ENCODE data around the gene ZNF8.
"Not testable (repeated sequence)": the region's sequence is repeated elsewhere in the genome, so short reads cannot be mapped to it uniquely, and the experiment has no call there.

Gene ZNF8

DNA sequence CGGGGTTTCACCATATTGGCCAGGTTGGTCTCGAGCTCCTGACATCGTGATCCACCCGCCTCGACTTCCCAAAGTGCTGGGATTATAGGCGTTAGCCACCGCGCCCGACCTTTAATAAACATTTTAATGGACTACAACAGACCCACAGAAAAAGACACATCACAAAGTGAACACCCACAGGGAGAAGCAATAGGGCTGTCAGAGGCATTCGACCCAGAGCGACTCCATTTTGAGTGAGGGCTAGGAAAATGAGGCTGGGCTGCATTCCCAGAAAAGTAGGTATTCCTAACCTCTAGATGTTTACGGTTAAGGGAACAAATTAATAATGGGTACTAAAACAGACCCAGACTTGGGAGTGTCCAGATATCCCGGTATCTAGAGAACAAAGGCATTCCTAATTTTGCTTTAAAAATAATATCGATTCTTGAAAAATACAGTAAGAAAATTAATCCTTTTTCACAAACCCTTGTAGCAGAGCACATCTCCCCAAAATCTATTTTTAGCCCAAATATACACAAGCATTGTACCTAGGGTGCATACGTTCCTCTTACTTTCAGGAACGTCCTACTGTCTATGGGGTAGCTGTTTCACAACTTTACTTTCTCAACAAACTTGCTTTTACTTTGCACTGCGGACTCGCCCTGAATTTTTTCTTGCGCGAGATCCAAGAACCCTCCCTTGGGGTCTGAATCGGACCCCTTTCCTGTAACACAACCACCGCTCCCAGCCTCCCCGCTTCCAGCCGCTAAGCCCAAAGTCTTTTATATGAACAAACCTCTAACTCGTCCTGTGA, 811 bp upstream of the ZNF8 start:
- H3K27me3 Mint-ChIP-seq: no peaks in the 10 kb centered on the region
- peak; percentile 1 for ATAC-seq
- H3K9me3 Mint-ChIP-seq: peaks cover 2% of the 10 kb centered on the region
- H3K4me3 Mint-ChIP-seq: peak overlapping the region; percentile 92
- peak overlapping the region; percentile 94 for H3K27ac Mint-ChIP-seq
- H3K36me3 Mint-ChIP-seq: peaks cover 40% of the 10 kb centered on the region
- peaks cover 30% of the 10 kb centered on the region for H3K4me1 Mint-ChIP-seq

DNA sequence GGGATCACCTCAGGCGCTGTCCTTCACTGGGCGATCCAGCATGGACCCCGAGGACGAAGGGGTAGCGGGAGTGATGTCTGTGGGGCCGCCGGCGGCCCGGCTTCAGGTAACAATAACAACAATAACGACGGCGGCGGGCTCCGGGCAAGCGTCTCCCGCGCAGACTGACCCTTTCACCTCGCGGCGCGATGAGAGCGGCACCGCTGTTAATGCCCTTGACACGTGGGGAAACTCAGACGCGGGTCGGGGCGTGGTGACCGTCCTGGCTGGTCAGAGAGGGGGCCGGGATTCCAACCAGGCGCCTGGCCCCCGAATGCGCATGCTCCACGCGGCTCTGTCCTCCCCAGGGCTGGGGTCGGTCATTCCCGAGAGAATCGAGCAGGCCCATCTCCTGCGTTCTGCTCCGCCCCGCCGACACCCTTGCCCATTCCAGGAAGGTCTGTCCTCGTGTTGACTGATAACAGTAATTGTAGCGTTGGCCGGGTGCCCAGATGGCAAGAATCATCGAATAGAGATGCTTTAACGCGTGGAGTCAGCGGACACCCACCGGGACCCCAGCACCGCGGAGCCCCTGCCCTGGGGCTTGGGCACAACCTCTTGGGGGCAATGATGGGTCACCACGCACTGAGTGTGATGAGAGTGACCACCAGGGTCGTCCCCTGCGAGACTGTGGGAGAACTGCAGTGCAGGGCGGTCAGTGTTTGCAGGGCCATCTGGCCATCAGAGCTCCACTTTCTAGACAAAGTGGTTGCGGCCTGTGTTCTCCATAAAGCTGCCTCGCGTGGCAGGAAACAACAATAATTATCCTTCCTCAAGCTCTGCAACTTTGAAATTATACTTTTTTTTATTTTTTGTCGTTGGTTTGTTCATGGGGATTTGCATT, 528 bp downstream of the ZNF8 start:
- peak overlapping the region; percentile 92 for H3K4me3 Mint-ChIP-seq
- H3K9me3 Mint-ChIP-seq: peaks cover 2% of the 10 kb centered on the region
- peak; percentile 39 for ATAC-seq
- peak overlapping the region; percentile 94 for H3K27ac Mint-ChIP-seq
- H3K27me3 Mint-ChIP-seq: no peaks in the 10 kb centered on the region
- peaks cover 30% of the 10 kb centered on the region for H3K4me1 Mint-ChIP-seq
- peaks cover 35% of the 10 kb centered on the region for H3K36me3 Mint-ChIP-seq

DNA sequence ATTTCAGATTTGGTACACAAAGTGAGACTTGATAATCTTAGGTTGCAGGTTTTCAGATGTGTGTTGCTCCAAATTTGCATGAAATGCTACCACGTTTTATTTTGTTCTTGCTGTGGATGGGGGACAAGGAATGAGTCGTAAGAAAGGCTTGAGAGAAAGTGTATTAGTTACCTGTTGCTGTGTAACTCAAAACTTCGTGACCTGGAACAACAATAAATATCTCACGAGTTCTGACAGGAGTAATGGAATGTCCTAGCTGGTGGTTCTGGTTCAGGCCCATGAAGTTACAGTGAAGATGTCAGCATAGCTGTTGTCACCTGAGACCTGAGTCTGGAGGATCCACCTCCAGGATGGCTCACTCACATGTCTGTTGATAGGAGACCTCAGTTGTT, 1.2 kb downstream of the ZNF8 start:
- Mint-ChIP-seq H3K4me3 (peak overlapping the region; percentile 92), H3K36me3 (peaks cover 32% of the 10 kb centered on the region), H3K4me1 (peaks cover 30% of the 10 kb centered on the region), H3K9me3 (peaks cover 2% of the 10 kb centered on the region), H3K27ac (peak overlapping the region; percentile 94), H3K27me3 (no peaks in the 10 kb centered on the region)
- no peak for ATAC-seq

DNA sequence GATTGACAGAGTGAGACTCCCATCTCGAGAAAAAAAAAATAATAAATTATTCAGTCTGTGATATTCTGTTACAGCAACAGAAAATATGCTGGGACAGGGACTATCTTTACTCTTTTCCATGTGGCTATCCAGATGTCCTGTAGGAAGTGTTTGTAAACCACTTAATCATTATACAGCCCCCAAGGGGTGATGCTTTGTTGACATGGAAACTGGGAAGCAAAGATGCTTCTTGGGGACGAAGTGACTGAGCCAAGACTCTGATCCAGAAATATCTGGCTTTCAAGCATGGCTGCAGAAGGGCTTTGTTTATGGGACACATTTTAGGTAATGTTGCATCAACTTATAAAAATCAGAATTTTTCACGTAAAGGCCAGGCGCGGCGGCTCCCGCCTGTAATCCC, 5.4 kb downstream of the ZNF8 start:
- H3K27ac Mint-ChIP-seq: no peak overlapping the region
- peaks cover 2% of the 10 kb centered on the region for H3K9me3 Mint-ChIP-seq

DNA sequence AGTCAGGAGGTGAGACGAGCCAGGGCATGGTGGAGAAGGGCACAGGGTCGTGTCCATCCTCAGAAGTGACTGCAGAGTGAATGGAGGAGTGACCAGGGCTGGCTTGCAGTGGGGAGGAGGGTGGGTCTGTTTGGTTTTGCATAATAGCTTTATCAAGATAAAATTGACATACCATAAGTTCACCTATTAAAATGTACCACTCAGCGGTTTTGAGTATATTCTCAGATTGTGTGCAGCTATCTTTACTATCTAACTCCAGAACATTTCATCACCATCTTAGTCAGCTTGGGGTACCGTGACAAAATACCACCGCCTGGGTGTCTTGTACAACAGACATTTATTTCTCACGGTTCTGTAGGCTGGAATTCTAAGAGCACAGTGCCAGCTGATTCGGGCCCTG, 13.2 kb downstream of the ZNF8 start:
- Mint-ChIP-seq H3K27ac (no peak overlapping the region), H3K9me3 (peaks cover 28% of the 10 kb centered on the region), H3K36me3 (peaks cover 89% of the 10 kb centered on the region), H3K4me3 (no peak overlapping the region), H3K27me3 (no peaks in the 10 kb centered on the region), H3K4me1 (no peaks in the 10 kb centered on the region)
- ATAC-seq: no peak

More for the DNA sequence above, 5.4 kb downstream of the ZNF8 start:
- Mint-ChIP-seq H3K4me3 (no peak overlapping the region), H3K27me3 (no peaks in the 10 kb centered on the region), H3K36me3 (peaks cover 57% of the 10 kb centered on the region), H3K4me1 (peaks cover 24% of the 10 kb centered on the region)
- no peak for ATAC-seq

DNA sequence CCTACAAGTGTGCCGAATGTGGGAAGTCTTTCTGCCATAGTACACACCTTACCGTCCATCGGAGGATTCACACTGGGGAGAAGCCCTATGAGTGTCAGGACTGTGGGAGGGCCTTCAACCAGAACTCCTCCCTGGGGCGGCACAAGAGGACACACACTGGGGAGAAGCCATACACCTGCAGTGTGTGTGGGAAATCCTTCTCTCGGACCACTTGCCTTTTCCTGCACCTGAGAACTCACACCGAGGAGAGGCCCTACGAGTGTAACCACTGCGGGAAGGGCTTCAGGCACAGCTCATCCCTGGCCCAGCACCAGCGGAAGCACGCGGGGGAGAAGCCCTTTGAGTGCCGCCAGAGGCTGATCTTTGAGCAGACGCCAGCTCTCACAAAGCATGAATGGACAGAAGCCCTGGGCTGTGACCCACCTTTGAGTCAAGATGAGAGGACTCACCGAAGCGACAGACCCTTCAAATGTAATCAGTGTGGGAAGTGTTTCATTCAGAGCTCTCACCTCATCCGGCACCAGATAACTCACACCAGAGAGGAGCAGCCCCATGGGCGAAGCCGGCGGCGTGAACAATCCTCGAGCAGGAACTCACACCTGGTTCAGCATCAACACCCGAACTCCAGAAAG, 16.1 kb downstream of the ZNF8 start:
- peaks cover 86% of the 10 kb centered on the region for H3K36me3 Mint-ChIP-seq
- H3K27ac Mint-ChIP-seq: no peak overlapping the region
- peaks cover 31% of the 10 kb centered on the region for H3K9me3 Mint-ChIP-seq
- no peak overlapping the region for H3K4me3 Mint-ChIP-seq
- no peaks in the 10 kb centered on the region for H3K4me1 Mint-ChIP-seq
- ATAC-seq: no peak
- no peaks in the 10 kb centered on the region for H3K27me3 Mint-ChIP-seq

DNA sequence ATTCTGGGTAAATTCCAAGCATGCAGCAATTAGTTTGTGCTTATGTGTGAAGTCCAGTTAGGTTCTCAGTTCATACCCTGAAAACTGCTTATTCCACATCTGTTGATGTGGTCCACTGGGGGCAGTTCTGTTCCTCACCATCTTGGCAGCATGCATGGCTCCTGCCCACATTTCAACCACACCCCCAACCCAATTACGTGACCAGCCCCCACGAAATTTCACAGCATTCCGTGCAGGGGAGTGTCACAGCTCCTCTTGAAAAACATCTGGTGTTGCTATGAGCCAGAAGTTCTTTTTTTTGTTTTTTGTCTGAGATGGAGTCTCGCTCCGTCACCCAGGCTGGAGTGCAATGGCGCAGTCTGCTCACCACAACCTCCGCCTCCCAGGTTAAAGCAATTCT, 17.3 kb downstream of the ZNF8 start:
- H3K27ac Mint-ChIP-seq: no peak overlapping the region
- H3K9me3 Mint-ChIP-seq: peaks cover 31% of the 10 kb centered on the region
- no peaks in the 10 kb centered on the region for H3K4me1 Mint-ChIP-seq
- ATAC-seq: no peak
- H3K4me3 Mint-ChIP-seq: no peak overlapping the region
- H3K36me3 Mint-ChIP-seq: peaks cover 89% of the 10 kb centered on the region
- H3K27me3 Mint-ChIP-seq: no peaks in the 10 kb centered on the region

DNA sequence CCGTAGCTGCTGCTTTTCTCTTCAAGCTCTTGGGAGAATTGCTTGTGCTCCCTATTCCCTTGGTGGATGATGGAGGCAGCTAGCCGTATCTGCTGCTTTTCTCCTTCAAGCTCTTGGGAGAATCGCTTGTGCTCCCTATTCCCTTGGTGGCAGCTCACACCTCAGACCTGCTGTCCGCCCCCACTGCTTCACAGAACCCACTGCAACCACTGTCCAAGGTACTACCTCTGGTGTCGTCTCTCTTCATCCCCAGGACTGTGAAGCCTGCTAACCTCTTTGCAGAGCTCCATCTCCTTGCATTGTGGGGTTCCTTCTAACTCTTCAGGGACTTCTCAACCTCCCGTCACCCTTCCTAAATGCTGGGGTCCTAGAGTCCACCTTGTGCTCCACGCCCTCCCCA, 21.9 kb downstream of the ZNF8 start:
- H3K36me3 Mint-ChIP-seq: peaks cover 59% of the 10 kb centered on the region
- no peak overlapping the region for H3K27ac Mint-ChIP-seq
- no peak for ATAC-seq
- H3K4me1 Mint-ChIP-seq: no peaks in the 10 kb centered on the region
- H3K9me3 Mint-ChIP-seq: peaks cover 3% of the 10 kb centered on the region
- H3K27me3 Mint-ChIP-seq: no peaks in the 10 kb centered on the region
- H3K4me3 Mint-ChIP-seq: no peak overlapping the region

DNA sequence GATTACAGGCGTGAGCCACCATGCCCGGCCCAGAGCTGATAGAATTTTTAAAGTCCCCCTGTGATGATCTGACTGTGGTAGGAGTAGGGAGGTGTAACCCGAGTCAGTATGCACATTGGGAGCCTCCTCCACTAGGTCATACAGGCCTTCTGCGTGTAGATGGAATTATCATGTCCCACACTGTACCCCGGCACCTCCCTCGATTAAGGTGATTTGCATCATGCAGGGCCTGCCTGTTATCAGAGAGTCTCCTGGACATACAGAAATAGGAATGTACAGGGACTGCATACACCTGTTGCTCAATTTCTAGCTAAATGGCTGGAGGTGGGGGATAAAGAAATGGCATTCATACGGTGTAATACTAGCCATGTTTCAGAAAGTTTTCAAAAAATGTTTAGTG, 25.5 kb downstream of the ZNF8 start:
- H3K4me1 Mint-ChIP-seq: peaks cover 21% of the 10 kb centered on the region
- H3K9me3 Mint-ChIP-seq: no peaks in the 10 kb centered on the region
- peak overlapping the region; percentile 91 for H3K4me3 Mint-ChIP-seq
- ATAC-seq: no peak
- no peaks in the 10 kb centered on the region for H3K27me3 Mint-ChIP-seq
- H3K27ac Mint-ChIP-seq: peak overlapping the region; percentile 93
- peaks cover 55% of the 10 kb centered on the region for H3K36me3 Mint-ChIP-seq

DNA sequence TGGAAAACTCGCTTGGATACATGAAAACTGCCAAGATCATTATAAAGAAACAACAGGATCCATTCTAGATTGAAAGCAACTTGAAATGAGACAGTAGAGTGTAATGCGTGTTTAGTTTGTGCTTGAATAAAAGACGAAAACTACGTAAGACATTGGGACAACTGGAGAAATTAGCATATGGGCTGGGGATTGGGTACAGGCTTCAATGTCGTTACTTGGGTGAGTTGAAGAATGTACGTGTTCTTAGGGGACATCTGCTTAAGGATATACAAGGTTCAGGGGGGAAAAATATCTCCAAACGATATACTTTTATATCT, 26.0 kb downstream of the ZNF8 start:
- ATAC-seq: no peak
- Mint-ChIP-seq H3K9me3 (no peaks in the 10 kb centered on the region), H3K27me3 (no peaks in the 10 kb centered on the region), H3K4me1 (peaks cover 25% of the 10 kb centered on the region), H3K36me3 (peaks cover 57% of the 10 kb centered on the region), H3K27ac (peak overlapping the region; percentile 93), H3K4me3 (peak overlapping the region; percentile 91)

DNA sequence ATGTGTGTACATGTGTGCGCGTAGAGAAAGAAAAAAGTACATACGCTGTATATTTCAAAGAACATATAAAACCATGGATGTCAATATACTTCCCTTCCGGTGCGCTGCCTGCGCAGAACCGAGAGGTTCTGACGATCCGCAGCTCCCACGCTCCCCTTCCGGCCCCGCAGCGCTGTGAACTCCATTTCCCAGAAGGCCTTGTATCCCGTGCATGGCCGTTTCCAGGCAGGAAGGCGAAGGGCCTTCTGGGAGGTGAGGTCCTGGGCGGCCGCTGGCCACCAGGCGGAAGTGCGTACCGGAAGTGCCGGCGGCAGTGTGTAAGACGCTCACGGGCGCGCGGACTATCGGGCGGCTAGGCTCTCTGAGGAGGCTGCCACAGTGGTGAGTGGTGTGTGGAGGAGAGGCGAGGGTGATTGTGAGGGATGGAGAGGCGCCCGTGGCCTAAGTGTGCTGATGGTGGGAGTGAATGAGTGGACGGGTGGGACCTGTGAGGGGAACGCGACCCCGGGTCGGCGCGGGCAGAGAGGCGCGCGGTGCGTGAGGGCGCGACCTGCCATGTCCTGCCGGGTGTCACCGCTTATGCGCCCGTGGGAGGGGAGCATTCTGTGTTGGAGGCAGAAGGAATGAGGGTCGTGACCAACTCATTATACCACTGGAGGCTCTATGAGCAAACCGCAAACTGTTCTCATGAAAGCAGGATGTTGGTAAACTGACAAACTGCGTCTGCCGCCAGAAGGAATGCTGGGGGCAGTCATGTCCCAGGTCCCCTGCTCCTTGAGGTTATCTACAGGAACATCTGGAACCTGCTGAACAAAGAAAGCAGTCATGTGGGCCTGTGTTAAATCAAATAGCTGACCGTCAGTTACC, 26.5 kb downstream of the ZNF8 start, which contains the start of gene ERVK3-1:
ERVK3-1 (plus strand) TSS at position 313 of the 867 bp plus-strand sequence. CDS start 6,792 bp downstream, outside the sequence.
- ATAC-seq: peak; percentile 100
- peak within 1 kb of the TSS; percentile 93 for H3K27ac Mint-ChIP-seq
- H3K27me3 Mint-ChIP-seq: no peaks in the 10 kb centered on the region
- H3K4me3 Mint-ChIP-seq: peak within 1 kb of the TSS; percentile 91
- no peaks in the 10 kb centered on the region for H3K9me3 Mint-ChIP-seq
- peaks cover 31% of the 10 kb centered on the region for H3K4me1 Mint-ChIP-seq
- peaks cover 57% of the 10 kb centered on the region for H3K36me3 Mint-ChIP-seq

DNA sequence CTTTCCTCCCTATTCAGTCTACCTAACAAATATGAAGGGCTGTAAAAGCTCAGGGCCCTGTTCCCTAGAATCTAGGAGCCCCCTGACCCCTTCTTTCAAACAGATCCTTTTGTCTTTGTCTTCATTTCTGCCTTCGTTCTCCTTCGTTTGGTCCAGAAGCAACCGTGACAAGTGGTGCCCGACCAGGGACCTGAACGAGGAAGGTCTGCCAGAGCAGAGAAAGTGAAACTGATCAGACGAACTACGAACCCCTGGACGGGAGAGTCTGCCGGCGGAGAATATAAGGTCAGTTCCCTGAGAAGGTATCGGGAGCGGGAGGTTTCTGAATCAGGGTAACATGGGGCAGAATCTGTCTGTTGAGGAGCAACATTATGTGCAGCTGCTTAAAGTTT, 27.2 kb downstream of the ZNF8 start:
- no peaks in the 10 kb centered on the region for H3K9me3 Mint-ChIP-seq
- no peak for ATAC-seq

DNA sequence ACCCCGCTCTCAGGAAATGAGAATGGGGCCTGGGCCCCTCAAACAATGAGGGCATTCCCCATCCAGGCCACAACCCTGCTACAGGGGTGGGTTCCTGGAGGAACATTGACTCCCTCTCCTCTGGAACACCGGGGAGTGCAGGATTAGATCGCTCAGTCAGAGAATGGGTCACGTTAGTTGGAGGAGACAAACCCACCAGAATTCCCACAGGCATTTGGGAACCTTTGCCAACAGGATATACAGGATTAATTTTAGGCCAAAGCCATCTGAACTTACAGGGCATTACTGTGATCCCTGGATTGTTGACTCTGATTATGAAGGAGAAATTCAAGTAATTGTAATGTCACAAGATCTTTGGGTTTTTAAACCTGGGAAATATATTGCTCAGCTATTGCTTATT, 29.0 kb downstream of the ZNF8 start:
- Mint-ChIP-seq H3K4me3 (no peak overlapping the region), H3K27ac (no peak overlapping the region)

More for the DNA sequence above, 27.2 kb downstream of the ZNF8 start:
- Mint-ChIP-seq H3K4me3 (peak overlapping the region; percentile 91), H3K27ac (peak overlapping the region; percentile 93), H3K27me3 (no peaks in the 10 kb centered on the region), H3K4me1 (peaks cover 37% of the 10 kb centered on the region), H3K36me3 (peaks cover 57% of the 10 kb centered on the region)

DNA sequence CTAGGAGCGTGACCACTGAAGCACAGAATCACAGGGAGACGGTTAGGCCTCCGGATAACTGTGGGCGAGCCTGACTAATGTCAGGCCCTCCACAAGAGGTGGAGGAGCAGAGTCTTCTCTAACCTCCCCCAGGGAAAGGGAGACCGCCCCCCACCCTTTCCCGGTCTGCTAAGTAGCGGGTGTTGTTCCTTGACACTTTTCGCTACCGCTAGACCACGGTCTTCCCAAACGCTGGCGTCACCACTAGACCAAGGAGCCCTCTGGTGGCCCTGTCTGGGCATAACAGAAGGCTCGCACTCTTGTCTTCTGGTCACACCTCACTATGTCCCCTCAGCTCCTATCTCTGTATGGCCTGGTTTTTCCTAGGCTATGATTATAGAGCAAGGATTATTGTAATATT, 31.9 kb downstream of the ZNF8 start:
- H3K4me3 Mint-ChIP-seq, H3K27me3 Mint-ChIP-seq, ATAC-seq, H3K9me3 Mint-ChIP-seq, H3K27ac Mint-ChIP-seq: not testable (repeated sequence)
- Mint-ChIP-seq H3K4me1 (peaks cover 42% of the 10 kb centered on the region), H3K36me3 (peaks cover 83% of the 10 kb centered on the region)

More for the DNA sequence above, 29.0 kb downstream of the ZNF8 start:
- ATAC-seq: no peak
- peaks cover 42% of the 10 kb centered on the region for H3K4me1 Mint-ChIP-seq
- H3K9me3 Mint-ChIP-seq: no peaks in the 10 kb centered on the region
- H3K27me3 Mint-ChIP-seq: no peaks in the 10 kb centered on the region
- peaks cover 61% of the 10 kb centered on the region for H3K36me3 Mint-ChIP-seq

Measured in stimulated activated memory B cell treated with anti-CD40 and anti-IgM and Interleukin-4, amounts not matched to agents 10 μg/mL and 1 μg/mL and 100 μg/mL, for 72 hours (primary cell).